GM18520 (cell line): Measurements from ENCODE around the gene CPNE4.

Experiments
- ATAC-seq: cut with Tn5 transposase; IDR thresholded peaks from one replicate; pipeline ENCODE4 v1.9.1; 2021; ENCODE audit not compliant: unreplicated experiment

The CPNE4 gene

DNA sequence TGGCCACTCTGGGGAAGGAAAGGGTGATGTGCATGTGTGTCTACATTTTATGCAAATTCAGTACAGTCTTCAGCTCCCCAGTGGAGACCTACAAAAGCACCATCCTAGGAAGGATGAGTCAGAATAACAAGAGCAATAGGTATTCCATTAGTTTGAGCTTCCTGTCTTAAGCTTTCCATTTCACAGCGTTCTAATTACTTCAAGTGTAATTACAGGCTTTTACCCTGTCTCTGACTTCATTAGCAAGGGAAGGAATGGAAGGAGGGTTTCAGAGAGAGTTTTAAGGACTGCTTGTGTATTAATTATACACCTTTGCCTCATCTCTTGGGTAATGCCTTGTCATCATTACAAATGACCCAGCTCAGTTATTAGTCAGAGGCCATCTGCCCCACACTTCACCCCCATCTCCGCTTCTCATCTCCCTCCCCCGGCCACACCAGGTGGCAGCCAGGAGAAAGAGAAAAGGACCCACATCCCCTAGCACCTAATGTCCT is 329.2 kb downstream of the CPNE4 start:
- peak; percentile 70 for ATAC-seq

DNA sequence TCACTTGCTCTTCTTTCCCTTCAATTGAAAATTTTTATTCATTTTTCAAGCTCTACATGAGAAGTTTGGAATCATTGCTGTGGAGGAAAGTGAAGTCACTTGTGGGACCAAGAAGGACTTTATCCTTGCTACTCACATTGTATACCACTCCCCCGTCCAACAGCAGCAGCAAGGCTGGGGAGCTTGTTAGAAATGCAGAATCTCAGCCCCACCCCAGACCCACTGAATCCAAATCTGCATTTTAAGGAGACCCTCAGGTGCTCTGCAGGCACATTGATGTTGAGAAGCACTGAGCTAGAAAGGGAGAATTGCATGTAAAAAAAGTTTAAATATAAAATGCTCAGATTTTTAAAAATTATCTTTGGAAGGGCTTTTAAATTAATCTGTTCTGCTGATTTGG is 329.7 kb downstream of the CPNE4 start:
- ATAC-seq, result no peak

DNA sequence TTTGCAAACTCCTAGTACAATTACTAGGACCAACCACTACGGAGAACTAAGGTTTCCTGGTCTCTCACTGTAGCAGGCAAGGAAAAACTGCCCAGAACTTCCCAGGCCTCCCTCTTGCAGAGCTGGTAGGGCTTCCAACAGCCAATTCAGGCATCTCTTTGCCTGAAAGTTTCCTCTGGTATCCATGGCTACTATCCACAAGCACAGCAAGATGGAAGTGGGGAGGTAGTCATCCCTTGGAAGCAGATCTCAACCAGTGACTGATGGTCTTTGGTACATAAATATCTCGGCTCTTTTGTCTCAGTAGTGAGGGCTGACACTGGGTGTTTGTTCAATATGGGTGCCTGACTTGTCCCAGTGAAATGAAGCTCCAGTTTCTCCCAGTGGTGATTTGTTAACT is 330.7 kb downstream of the CPNE4 start:
- ATAC-seq, result no peak

DNA sequence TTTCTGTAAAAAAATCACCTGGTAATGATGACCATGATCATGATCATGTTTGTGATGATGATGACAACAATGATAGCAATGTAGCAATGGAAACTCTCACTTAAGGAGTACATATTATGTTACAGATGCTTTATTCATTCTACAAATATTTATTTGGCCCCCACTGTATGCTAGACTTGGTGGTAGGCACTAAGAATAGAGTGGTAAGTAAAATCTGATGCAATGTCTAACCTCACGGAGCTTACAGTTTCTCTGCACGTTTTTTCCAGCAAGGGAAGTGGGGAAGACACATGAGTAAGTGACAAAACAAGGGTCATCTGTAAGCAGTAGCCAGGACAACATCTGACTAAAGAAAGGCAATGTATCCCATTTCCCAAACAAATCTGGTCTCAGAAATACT is 332.7 kb downstream of the CPNE4 start:
- no peak for ATAC-seq

DNA sequence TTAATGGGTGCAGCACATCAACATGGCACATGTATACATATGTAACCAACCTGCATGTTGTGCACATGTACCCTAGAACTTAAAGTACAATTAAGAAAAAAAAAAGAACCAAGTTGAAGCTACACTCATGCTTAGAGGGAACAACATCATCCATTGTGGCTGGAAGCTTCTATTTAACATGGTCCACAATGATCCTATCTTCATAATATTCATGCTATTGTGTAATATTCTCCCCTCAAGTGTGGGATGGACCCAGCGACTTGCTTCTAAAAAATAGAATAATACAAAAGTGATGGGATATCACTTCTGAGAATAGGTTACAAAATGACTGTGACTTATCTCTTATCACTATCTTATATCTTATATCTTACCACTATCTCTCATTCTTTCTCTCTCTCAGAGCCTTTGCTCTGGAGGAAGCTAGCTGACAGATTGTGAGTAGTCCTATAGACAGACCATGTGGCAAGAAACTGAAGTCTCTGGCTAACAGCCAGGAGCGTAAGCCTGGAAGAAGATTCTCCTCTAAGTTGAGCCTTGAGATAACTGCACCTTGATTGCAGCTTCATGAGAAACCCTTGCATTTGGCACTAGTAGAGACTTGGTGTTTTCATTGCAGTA is 333.6 kb downstream of the CPNE4 start:
- no peak for ATAC-seq

DNA sequence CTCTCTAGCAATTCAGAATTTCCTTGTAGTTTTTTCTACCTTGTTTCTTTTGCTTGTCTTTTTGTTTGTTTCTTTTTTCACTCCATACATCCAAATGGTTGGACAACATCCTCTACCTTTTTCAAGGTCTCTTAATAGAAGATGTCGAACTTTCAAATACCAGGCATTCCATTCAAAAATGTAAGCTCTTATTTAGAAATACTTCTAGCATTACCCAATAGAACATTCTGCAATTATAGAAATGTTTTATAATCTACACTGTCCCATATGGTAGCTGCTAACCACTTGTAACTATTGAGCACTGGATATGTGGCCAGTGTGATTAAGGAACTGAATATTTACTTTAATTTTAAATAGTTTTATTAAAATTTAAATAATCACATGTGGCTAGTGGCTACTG is 335.8 kb downstream of the CPNE4 start:
- ATAC-seq, result no peak

DNA sequence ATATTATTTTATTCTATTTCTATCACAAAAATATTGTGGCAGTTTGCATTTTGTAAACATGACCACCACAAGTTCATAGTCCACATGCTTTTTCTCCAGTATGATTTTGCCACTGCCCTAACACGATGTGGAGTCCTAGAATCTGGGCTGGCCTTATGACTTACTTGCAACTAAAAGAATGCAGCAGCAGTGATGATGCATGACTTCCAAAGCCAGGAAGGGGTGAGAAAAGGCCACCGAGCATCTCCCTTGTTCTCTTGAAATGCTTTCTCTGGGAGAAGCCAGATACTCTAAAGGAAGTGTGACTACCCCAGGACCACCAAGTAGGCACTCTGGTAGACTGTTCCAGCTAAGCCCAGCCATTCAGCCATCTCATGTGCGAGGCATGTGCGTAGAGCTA is 340.4 kb downstream of the CPNE4 start:
- no peak for ATAC-seq

DNA sequence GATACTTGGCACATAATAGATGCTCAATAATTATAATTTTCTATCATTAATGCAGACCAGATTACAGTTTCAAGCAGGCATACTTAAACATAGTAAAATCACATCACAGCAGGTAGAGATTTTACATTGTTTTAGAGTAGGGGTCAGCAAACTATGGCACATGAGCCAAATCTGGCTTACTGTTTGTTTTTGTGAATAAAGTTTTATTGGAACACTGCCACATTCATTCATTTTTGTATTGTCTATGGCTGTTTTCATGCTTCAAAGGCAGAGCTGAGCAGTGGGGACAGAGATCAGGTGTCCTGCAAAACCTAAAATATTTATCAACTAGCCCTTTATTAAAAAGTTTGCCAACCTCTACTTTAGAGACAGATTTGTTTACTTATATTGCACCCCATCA is 342.5 kb downstream of the CPNE4 start:
- ATAC-seq, result no peak

DNA sequence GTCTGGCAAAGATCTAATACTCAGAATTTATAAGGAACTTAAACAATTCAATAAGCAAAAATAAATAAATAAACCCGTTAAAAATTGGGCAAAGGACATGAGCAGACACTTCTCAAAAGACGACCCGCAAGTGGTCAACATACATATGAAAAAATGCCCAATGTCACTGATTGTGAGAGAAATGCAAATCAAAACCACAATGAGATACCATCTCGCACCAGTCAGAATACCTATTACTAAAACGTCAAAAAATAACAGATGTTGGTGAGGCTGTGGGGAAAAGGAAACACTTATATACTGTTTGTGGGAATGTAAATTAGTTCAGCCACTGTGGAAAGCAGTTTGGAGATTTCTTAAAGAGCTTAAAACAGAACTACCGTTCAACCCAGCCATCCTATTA is 344.0 kb downstream of the CPNE4 start:
- ATAC-seq, result peak; percentile 44

DNA sequence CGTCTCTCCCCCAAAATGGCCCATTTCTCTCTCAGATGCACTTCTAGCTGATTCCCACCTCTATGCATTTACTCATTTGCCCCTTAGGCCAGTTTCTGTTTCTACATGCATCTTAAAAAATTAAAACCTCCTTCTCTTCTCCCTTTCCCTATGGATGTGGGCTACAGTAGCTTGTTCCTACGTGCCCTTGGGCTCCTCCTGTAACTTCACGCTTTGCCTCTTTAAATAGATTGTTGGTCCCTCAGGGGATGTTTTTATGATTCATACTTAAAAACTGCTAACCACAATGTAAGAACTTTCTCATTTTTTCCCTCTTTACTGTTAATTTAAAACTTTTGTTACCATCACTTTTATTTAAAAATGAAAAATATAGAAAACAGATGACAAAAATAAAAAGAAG is 346.4 kb downstream of the CPNE4 start:
- ATAC-seq, result no peak

DNA sequence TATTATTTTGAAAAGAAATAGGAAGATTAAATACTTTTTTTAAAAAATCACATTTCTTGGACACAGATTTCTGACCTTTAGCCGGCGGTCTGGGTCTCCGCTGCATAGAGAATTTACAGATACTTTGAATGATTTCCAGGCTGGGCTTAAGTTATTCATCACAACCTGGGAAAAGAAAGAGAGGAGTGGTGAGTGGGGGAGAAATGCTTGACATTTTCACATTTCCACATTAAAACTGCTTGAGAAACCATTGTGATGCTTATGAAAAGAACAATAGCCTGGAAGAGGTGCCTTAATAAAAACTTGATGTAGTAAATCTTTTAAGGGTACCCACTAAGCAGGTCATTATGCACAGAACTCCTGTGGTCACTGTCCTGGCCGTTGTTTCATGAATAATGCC is 365.2 kb downstream of the CPNE4 start:
- ATAC-seq, result no peak

DNA sequence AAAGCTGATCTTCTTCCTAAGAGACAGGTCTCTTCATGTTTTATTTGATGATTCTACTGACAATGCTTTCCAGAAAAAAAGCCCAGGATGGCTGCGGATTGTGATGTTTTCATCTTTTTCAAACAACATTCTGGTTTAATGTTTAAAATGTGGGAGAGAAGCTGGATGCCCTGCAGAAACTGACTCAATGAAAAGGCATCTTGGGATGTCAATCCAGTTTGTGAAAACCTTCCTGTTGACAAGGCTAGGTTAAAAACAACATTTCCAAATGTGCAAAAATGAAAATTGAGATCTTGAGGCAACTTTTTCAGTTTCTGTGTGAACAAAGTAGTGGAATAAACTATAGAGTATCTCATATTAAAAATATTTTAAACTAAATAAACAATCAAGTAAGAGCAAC is 376.0 kb downstream of the CPNE4 start:
- ATAC-seq, result no peak

DNA sequence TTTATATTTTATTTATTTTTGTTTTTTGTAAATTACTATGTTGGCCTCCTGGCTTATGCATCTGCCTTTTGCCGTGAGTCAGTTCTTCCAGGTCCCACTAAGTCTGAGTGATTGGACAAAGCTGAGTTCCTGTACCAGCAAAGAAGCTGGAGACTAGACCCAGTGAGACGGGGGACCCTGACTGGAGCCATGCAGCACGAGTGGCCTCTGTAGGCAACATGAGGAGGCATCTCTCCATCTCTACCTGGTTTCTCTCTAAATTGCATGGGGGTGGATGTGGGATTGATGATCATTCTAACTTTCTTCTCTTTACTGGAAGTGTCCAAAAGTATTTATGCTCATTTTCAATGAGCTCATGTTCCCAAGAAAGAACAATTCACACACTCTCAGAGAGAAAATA is 376.7 kb downstream of the CPNE4 start:
- no peak for ATAC-seq

DNA sequence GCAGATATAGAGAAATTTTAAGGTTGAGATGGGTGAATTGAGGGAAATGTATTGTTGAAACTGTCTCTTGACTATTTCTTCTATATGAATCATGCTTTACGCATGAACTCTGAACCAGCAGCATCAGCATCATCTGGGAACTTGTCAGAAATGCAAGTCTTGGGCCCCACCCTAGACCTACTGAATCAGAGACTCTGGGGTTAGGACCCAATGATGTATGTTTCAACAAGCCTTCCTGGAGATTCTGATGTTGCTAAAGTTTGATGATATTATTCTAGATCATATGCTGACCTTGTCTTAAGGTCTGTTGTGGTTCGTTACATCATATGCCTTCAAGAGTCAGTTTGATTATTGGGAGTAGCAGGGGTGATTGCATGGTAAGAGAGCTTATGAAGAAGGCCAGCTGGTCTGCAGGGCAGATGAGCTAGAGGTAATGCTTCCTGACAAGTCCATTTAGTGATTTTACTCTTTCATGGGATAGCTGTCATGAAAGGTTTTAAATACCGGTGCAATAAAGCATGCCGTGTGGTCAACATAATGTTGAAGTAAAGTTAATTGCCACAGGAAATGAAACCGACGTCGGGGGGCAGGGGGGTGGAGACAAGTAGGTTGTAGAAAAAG is 379.6 kb downstream of the CPNE4 start:
- ATAC-seq, result no peak

DNA sequence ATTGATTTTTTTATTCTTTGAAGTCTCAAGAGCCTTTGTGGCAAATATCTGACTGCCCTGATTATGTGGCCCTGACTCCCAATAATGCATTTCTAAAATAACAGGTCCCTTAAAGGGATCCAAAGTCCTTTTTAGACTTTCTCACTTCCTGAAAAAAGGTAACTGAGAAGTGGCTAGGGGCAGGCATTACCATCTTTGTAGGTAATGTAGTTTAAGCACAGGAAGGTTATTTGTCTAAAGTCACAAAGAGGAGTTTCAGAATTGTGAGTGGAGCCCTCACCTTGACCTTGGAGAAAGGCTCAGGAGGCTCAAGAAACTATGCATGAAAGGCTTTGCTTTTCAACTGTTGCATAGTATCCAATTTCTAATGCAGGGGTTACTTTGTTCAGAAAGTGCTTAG is 389.2 kb downstream of the CPNE4 start:
- ATAC-seq, result no peak

DNA sequence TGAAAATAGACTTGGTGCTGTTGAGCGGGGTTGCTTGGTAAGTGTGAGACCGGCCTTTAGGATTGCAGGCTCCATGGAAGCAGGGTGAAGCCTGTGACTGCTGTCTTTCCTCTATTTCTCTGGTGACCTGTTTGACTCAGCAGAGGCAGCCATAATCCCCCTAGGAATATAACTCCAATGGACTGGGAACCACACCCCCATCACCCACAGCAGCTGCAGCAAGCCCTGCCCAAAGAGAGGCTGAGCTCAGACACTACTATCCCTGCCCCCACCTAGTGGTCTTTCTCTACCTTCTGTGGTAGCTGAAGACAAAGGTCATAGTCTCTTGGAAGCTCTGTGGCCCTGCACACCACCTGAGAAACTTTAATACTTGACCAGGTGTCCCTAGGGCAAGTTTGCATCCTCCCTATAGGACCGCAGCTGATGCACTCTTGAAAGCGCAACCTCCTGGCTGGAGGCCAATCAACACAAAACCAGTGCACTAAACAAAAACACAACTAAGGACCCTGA is 398.5 kb downstream of the CPNE4 start:
- ATAC-seq, result no peak

DNA sequence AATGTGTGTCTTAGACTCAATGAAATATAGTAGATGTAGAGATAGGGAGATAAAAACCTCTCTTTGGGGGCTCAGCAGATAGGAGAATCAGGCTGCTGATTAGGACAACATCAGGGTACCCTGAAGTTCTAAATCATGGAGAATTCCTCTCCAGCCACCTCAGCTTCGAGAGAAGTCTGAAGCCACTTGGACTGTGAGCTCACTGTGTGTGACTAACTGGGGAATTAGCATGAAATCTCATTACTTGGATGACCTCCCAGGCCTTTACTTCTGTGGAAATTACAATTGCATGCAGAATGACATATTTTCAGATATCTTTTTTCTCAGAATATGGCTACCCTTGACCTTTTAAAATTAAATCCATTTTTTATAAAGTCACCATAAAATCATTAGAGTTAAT is 404.0 kb downstream of the CPNE4 start:
- no peak for ATAC-seq

DNA sequence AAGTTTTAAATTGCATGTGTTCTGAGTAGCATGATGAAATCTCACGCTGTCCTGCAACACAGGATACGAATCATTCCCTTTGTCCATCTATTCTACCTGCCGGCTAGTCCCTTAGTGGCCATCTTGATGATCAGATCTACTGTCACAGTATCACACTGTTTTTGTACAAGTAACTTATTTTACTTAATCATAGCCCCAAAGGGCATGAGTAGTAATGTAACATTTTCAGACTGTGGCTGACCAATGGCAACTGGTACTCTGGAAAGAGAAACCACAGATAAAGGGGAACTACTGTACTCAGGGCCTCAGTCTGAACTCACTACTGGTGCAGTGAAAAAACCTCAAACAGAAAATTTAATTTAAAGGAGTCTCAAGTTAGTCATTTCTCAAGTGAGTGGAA is 404.7 kb downstream of the CPNE4 start:
- ATAC-seq, result peak; percentile 95

DNA sequence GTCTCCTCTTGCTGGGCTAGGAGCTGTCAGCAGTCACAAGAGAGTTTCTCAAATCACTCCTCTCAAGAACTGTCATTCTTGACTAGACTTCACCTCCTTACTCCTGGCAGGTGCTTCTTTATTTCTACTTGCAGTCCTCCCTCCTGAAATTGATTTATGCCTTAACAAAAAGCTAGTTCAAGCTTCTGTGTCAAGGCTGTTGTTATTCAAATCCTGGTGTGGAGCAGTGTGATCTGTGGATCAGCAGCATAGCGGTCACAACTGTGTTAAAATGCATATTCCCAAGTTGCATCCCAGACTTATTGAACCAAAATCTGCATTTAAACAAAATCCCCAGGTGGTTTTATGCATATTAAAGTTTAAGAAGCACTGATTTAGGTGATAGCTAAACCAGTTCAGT is 411.4 kb downstream of the CPNE4 start:
- ATAC-seq, result no peak

DNA sequence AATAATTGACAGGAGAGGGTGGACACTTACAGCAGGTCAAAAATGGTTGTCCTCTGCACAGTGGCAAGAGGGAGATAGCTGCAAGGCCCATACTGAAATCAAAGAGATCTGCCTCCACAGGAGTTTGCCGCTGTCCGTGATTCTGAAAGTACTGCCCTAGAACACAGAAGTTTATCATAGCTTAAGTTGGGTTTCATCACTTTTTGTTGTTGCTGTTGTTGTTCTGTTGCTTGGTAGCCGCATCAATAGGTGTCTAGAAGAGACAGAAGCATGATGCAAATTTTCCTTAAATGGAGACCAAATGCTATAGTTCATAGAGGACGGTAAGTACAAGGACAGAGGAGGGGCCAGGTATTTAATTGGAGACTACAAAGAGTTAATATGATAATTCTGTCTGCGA is 412.1 kb downstream of the CPNE4 start:
- no peak for ATAC-seq

DNA sequence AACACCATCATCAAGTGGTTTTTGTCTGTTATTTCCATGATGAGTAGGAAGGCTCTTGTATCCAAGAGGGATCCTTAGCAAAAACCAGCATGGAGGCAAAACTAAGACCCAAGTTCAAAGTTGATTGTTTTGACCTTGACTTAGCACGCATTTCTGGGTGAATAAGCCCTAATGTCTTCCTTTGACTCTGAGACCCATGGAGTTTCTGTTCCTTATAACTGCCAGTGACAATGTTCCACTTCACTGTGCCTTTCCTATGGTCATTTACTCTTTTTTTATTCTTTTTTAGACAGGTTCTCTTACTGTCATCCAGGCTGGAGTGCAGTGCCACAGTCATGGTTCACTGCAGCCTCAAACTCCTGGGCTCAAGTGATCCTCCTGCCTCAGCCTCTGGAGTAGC is 413.8 kb downstream of the CPNE4 start:
- no peak for ATAC-seq

DNA sequence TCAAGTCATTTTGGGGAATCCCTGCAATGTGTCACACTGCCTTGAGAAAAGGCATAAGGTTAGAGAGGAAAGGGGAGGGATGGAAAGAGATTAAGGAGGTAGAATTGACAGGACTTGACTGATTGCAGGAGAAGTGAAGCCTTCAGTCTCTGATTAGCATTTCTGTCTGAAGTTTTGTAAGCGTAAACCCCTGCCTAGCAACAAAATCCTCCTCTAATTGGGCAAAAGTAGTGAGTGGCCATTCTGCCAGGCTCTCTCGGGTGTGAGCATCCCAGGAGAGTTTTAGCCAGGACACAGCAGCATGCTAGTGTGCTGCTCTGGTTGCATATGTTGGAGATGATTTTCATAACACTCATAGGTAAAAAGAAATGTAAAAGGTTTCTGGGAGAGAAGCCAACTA is 415.0 kb downstream of the CPNE4 start:
- ATAC-seq, result no peak

DNA sequence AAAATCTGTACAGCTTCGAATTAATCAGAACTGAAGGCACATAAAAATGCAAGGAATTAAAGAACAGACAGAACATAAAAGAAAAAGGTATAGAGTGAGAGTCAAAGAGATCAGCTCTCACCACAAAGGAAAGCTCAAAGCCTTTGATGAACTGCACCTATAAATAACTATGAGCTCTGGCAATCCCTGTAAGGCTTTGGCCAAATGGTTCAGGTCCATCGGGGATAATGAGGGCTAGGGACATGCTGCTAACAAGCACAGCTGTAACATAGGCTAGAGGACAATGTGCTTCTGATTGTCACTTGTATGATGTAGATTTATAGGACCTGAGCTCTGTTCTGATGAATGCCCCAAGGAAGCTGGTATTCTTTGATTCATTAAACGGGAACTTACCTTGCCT is 418.1 kb downstream of the CPNE4 start:
- ATAC-seq, result no peak
